ENCODE measurements around the gene ENG. TPM values are rescaled to one million over a fixed set of nuclear protein-coding genes. Genes with fewer than 3 reads are reported as not detected.
A peak's percentile ranks its signal among the peaks of the same experiment; 100 is the strongest.

ENG gene
- total RNA-seq, 1 experiment from 2014 or later = 29.9 TPM

DNA sequence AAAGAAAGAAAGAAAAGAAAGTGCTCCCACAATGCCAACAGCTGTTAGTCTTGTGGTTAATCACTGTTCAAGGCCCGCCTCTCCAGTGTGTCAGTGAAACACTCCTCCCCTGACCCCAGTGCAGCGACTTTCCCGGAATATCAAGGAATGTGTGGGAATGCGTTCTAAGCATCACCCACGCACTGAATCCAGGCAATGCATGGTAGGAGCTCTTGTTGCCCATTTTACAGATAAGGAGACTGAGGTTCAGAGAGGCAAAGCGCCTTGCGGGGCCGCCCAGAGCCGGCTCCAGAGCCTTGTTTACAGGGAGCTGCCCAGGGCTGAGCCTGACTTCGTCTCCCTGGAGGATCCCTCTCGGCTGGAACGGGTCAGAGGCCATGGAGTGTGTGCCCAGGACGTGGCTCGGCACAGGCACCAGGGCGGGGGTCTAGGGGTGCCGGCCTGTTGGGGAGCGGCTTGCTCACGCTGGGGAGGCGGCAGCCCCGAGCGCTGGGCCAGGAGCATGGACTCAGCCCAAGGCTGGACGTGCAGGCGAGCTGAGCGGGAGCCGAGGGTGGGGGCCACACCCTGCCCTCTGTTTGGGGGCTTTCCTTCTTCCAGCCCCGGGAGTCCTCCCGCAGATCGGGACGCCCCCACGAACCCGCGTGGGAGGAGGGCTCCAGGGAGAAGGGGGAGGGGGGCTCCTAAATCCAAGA lies 44.1 kb upstream of the ENG start:
- peak overlapping the region; percentile 96 for H3K4me3 ChIP-seq (ENCODE audit: low read depth, low read length, poor library complexity, severe bottlenecking)
- CTCF ChIA-PET = no interaction called here
- POLR2A ChIA-PET (ENCODE audit: low non-redundant PET) = no interaction called here
- intact Hi-C loops (cut with micrococcal nuclease; ENCODE audit: unreplicated experiment) = no loop called here
- H3K9me3 ChIP-seq (ENCODE audit: low read depth, low read length, poor library complexity, severe bottlenecking) = peaks cover 7% of the 10 kb centered on the region
- peak; percentile 47 for DNase-seq (ENCODE audit: low spot score)
- TF ChIP-seq EZH2 (IDR thresholded peaks at IDR 0.05; ENCODE audit: borderline replicate concordance, low read depth, low read length, poor library complexity, severe bottlenecking) = no peak
- H3K27ac ChIP-seq (ENCODE audit: low read depth, low read length, poor library complexity, severe bottlenecking) = peak overlapping the region; percentile 85
- no peaks in the 10 kb centered on the region for H3K27me3 ChIP-seq (replicated peaks; ENCODE audit: insufficient read depth, low read depth, low read length, poor library complexity)
- H3K36me3 ChIP-seq (ENCODE audit: insufficient read depth, low read length, poor library complexity, severe bottlenecking) = peaks cover 34% of the 10 kb centered on the region
- BruUV-seq (replicated peaks) = no TSS peak
- peaks cover 9% of the 10 kb centered on the region for H3K4me1 ChIP-seq (ENCODE audit: insufficient read depth, low read length, poor library complexity, severe bottlenecking)

DNA sequence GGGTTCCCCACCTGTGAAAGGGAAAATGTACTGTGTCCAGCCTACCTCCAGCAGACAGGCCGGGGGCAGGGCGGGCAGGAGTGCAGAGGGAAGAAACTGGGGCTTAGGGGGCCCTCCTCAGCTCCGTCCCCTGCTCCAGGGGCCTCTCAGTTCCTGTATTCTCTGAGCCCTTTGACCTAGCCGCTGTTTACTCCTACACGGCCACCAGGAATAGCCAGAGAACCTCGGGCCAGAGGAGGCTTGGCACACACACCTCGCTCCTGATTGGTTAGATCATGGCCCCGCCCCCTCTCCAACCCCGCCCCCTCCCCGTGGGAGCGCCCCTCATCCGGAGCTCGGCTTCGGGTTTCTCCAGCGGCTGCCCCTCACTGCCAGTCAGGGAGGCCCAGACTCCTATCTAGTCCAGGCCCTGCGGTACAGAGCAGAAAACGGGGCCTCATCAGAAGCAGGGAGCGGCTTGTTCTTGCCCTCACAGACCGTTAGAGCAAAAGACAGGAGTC lies 42.8 kb upstream of the ENG start:
- intact Hi-C loops (cut with micrococcal nuclease; ENCODE audit: unreplicated experiment) = no loop called here
- Histone ChIP-seq H3K27ac (ENCODE audit: low read depth, low read length, poor library complexity, severe bottlenecking) (peak overlapping the region; percentile 59), H3K9me3 (ENCODE audit: low read depth, low read length, poor library complexity, severe bottlenecking) (peaks cover 15% of the 10 kb centered on the region), H3K36me3 (ENCODE audit: insufficient read depth, low read length, poor library complexity, severe bottlenecking) (peaks cover 47% of the 10 kb centered on the region), H3K27me3 (replicated peaks; ENCODE audit: insufficient read depth, low read depth, low read length, poor library complexity) (no peaks in the 10 kb centered on the region), H3K4me1 (ENCODE audit: insufficient read depth, low read length, poor library complexity, severe bottlenecking) (peaks cover 9% of the 10 kb centered on the region), H3K4me3 (ENCODE audit: low read depth, low read length, poor library complexity, severe bottlenecking) (no peak overlapping the region)
- DNase-seq (ENCODE audit: low spot score) = peak; percentile 82
- CTCF ChIA-PET = interaction anchor here (0.6 kb wide), 2 partner anchors 27 to 524 kb away, joined by 7 to 9 read pairs; partner anchors contain the start of gene CERCAM
- BruUV-seq (replicated peaks) = no TSS peak
- POLR2A ChIA-PET (ENCODE audit: low non-redundant PET) = interaction anchor here (0.6 kb wide), 1 partner anchor 170 kb away, joined by 10 read pairs; no protein-coding TSS in a partner anchor
- TF ChIP-seq, protein P1, sequence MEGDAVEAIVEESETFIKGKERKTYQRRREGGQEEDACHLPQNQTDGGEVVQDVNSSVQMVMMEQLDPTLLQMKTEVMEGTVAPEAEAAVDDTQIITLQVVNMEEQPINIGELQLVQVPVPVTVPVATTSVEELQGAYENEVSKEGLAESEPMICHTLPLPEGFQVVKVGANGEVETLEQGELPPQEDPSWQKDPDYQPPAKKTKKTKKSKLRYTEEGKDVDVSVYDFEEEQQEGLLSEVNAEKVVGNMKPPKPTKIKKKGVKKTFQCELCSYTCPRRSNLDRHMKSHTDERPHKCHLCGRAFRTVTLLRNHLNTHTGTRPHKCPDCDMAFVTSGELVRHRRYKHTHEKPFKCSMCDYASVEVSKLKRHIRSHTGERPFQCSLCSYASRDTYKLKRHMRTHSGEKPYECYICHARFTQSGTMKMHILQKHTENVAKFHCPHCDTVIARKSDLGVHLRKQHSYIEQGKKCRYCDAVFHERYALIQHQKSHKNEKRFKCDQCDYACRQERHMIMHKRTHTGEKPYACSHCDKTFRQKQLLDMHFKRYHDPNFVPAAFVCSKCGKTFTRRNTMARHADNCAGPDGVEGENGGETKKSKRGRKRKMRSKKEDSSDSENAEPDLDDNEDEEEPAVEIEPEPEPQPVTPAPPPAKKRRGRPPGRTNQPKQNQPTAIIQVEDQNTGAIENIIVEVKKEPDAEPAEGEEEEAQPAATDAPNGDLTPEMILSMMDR (conservative IDR thresholded peaks at IDR 0.05; ENCODE audit: low read depth, low read length) = no peak
- no peak for TF ChIP-seq EZH2 (IDR thresholded peaks at IDR 0.05; ENCODE audit: borderline replicate concordance, low read depth, low read length, poor library complexity, severe bottlenecking)

- POLR2A ChIA-PET (ENCODE audit: low non-redundant PET) = no interaction called here
- intact Hi-C loops (cut with micrococcal nuclease; ENCODE audit: unreplicated experiment) = no loop called here
- H3K27ac ChIP-seq (ENCODE audit: low read depth, low read length, poor library complexity, severe bottlenecking) = peak overlapping the region; percentile 59
These were observed 42.1 kb upstream of the ENG start for GRCh38 chr9:127896395-127897192.

More at GRCh38 chr9:127896395-127897192, 42.1 kb upstream of the ENG start:
- no peak for DNase-seq (ENCODE audit: low spot score)
- no peaks in the 10 kb centered on the region for H3K27me3 ChIP-seq (replicated peaks; ENCODE audit: insufficient read depth, low read depth, low read length, poor library complexity)
- H3K36me3 ChIP-seq (ENCODE audit: insufficient read depth, low read length, poor library complexity, severe bottlenecking) = peaks cover 50% of the 10 kb centered on the region
- peaks cover 15% of the 10 kb centered on the region for H3K9me3 ChIP-seq (ENCODE audit: low read depth, low read length, poor library complexity, severe bottlenecking)
- H3K4me1 ChIP-seq (ENCODE audit: insufficient read depth, low read length, poor library complexity, severe bottlenecking) = peaks cover 9% of the 10 kb centered on the region
- no peak for TF ChIP-seq EZH2 (IDR thresholded peaks at IDR 0.05; ENCODE audit: borderline replicate concordance, low read depth, low read length, poor library complexity, severe bottlenecking)
- TF ChIP-seq, protein P1 (conservative IDR thresholded peaks at IDR 0.05; ENCODE audit: low read depth, low read length) = no peak
- no TSS peak for BruUV-seq (replicated peaks)
- CTCF ChIA-PET = interaction anchor here (0.6 kb wide), 1 partner anchor 524 kb away, joined by 9 read pairs; the partner anchor contains the start of gene CERCAM
- no peak overlapping the region for H3K4me3 ChIP-seq (ENCODE audit: low read depth, low read length, poor library complexity, severe bottlenecking)

Measured in A673 (cell line).